ENCODE data around the gene PTGDR. TPM values are rescaled to one million over a fixed set of nuclear protein-coding genes. Genes with fewer than 3 reads are reported as not detected.
A peak's percentile ranks its signal among the peaks of the same experiment; 100 is the strongest.

The PTGDR gene, protein sequence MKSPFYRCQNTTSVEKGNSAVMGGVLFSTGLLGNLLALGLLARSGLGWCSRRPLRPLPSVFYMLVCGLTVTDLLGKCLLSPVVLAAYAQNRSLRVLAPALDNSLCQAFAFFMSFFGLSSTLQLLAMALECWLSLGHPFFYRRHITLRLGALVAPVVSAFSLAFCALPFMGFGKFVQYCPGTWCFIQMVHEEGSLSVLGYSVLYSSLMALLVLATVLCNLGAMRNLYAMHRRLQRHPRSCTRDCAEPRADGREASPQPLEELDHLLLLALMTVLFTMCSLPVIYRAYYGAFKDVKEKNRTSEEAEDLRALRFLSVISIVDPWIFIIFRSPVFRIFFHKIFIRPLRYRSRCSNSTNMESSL
- total RNA-seq (2014; rRNA removed) (not detected in 2 replicates), Bru-seq, nascent RNA (not detected), BruChase-seq, experiment 1, labeled RNA remaining after a 6-hour chase (not detected), BruChase-seq, experiment 2, labeled RNA remaining after a 2-hour chase (not detected)
- long read RNA-seq = 0 reads

GRCh38 chr14:52267501-52268278 lies at the start of gene PTGDR:
Gene PTGDR (plus strand): TSS chr14:52267698. CDS start chr14:52267815, 117 bp downstream.
- Histone ChIP-seq H3K27me3 (ENCODE audit: low read length) (peaks cover 25% of the 10 kb centered on the region), H3K9me3 (ENCODE audit: low read length) (no peaks in the 10 kb centered on the region), H4K20me1 (ENCODE audit: low read length) (no peaks in the 10 kb centered on the region), H3K79me2 (ENCODE audit: low read length) (no peaks in the 10 kb centered on the region), H2AFZ (ENCODE audit: low read length) (no peak within 1 kb of the TSS), H3K4me1 (ENCODE audit: insufficient read depth, low read length) (no peaks in the 10 kb centered on the region), H3K9me2 (replicated peaks; ENCODE audit: low read length) (no peaks in the 10 kb centered on the region), H3K4me2 (ENCODE audit: low read length) (peak within 1 kb of the TSS; percentile 38), H3F3A (ENCODE audit: low read length, unreplicated experiment) (no peaks in the 10 kb centered on the region), H3K4me3 (ENCODE audit: low read length) (peak within 1 kb of the TSS; percentile 36; the same call in 1 of the 2 replicates), H3K27ac (ENCODE audit: low read length) (no peak within 1 kb of the TSS), H3K9ac (ENCODE audit: low read length) (no peak within 1 kb of the TSS), H3K36me3 (ENCODE audit: low read depth, low read length) (no peaks in the 10 kb centered on the region)
- ATAC-seq = no peak
- no peak for TF ChIP-seq EZH2phosphoT487 (IDR thresholded peaks at IDR 0.05; ENCODE audit: borderline replicate concordance, low read length)
- no peak for TF ChIP-seq CTCF (conservative IDR thresholded peaks at IDR 0.05; ENCODE audit: low read depth, low read length)
- no peak for TF ChIP-seq EZH2 (IDR thresholded peaks at IDR 0.05; ENCODE audit: low read length, unreplicated experiment)
- BruUV-seq (replicated peaks) = no TSS peak
- ChIA-PET CTCF (no interaction called here), POLR2A (ENCODE audit: unreplicated experiment) (no interaction called here)
- no peak for DNase-seq
- intact Hi-C loops (cut with micrococcal nuclease) = no loop called here

GRCh38 chr14:52219488-52220084 lies 47.9 kb upstream of the PTGDR start:
- DNase-seq = no peak

More at GRCh38 chr14:52219488-52220084, 47.9 kb upstream of the PTGDR start:
- Histone ChIP-seq H3K4me1 (ENCODE audit: insufficient read depth, low read length) (no peaks in the 10 kb centered on the region), H3K9ac (ENCODE audit: low read length) (no peak overlapping the region), H4K20me1 (ENCODE audit: low read length) (no peaks in the 10 kb centered on the region), H3K36me3 (ENCODE audit: low read depth, low read length) (no peaks in the 10 kb centered on the region), H3K27ac (ENCODE audit: low read length) (no peak overlapping the region), H3K9me2 (replicated peaks; ENCODE audit: low read length) (no peaks in the 10 kb centered on the region), H2AFZ (ENCODE audit: low read length) (no peak overlapping the region), H3F3A (ENCODE audit: low read length, unreplicated experiment) (no peaks in the 10 kb centered on the region), H3K9me3 (ENCODE audit: low read length) (no peaks in the 10 kb centered on the region), H3K27me3 (ENCODE audit: low read length) (no peaks in the 10 kb centered on the region), H3K79me2 (ENCODE audit: low read length) (no peaks in the 10 kb centered on the region), H3K4me3 (ENCODE audit: low read length) (no peak overlapping the region), H3K4me2 (ENCODE audit: low read length) (no peak overlapping the region)
- POLR2A ChIA-PET (ENCODE audit: unreplicated experiment) = no interaction called here
- no TSS peak for BruUV-seq (replicated peaks)
- ATAC-seq = no peak
- intact Hi-C loops (cut with micrococcal nuclease) = no loop called here
- no peak for TF ChIP-seq EZH2phosphoT487 (IDR thresholded peaks at IDR 0.05; ENCODE audit: borderline replicate concordance, low read length)
- no peak for TF ChIP-seq EZH2 (IDR thresholded peaks at IDR 0.05; ENCODE audit: low read length, unreplicated experiment)
- TF ChIP-seq CTCF (conservative IDR thresholded peaks at IDR 0.05; ENCODE audit: low read depth, low read length) = no peak
- CTCF ChIA-PET = no interaction called here
